ENCODE measurements around the gene SEMA4G. TPM values are rescaled to one million over a fixed set of nuclear protein-coding genes. Genes with fewer than 3 reads are reported as not detected.

The SEMA4G gene
- total RNA-seq, 1 donor from 2014 or later = 20.0 TPM

- H3K4me3 Mint-ChIP-seq = no peak overlapping the region
- no peak for DNase-seq (ENCODE audit: low spot score in 2 of 2, unreplicated experiment in 2 of 2)
- peaks cover 24% of the 10 kb centered on the region for H3K4me1 Mint-ChIP-seq
- H3K36me3 Mint-ChIP-seq = no peaks in the 10 kb centered on the region
- H3K27ac Mint-ChIP-seq = no peak overlapping the region
- TF ChIP-seq CTCF (IDR thresholded peaks at IDR 0.05; ENCODE audit: unreplicated experiment) = no peak
- peaks cover 14% of the 10 kb centered on the region for H3K27me3 Mint-ChIP-seq (ENCODE audit: low read depth)
- H3K9me3 Mint-ChIP-seq = no peaks in the 10 kb centered on the region
These were observed 42.5 kb downstream of the SEMA4G start for GRCh38 chr10:101011517-101012423.

GRCh38 chr10:101012525-101013364 is 43.4 kb downstream of the SEMA4G start:
- H3K9me3 Mint-ChIP-seq = no peaks in the 10 kb centered on the region
- H3K4me1 Mint-ChIP-seq = peaks cover 24% of the 10 kb centered on the region
- peak overlapping the region; percentile 30 for H3K27ac Mint-ChIP-seq
- peaks cover 23% of the 10 kb centered on the region for H3K27me3 Mint-ChIP-seq (ENCODE audit: low read depth)
- DNase-seq (ENCODE audit: low spot score in 2 of 2, unreplicated experiment in 2 of 2) = peak; percentile 65 to 88
- H3K4me3 Mint-ChIP-seq = no peak overlapping the region
- H3K36me3 Mint-ChIP-seq = no peaks in the 10 kb centered on the region
- TF ChIP-seq CTCF (IDR thresholded peaks at IDR 0.05; ENCODE audit: unreplicated experiment) = peak; percentile 84

DNA sequence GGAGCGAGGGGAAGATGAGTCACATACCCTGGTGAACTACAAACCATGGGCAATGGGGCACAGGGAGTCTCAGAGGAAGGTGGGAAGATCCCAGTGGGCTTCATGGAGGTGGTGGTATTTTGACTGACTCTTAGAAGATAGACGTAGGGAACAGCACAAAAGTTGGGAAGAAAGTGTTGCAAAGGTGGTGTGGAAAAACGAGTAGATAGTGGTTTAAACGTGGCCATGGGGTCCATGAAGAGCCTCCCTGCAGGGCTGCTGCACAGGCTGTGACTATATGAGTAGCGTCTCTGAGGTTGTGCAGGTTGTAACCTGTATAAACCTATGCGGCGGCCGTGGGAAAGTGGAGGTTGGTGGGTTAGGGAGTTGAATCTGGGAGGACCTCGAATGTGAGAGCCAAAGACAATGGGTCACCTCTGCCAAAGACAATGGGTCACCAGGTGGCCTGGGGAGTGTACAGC is 44.1 kb downstream of the SEMA4G start:
- Mint-ChIP-seq H3K36me3 (no peaks in the 10 kb centered on the region), H3K4me3 (no peak overlapping the region), H3K27me3 (ENCODE audit: low read depth) (peaks cover 29% of the 10 kb centered on the region)

DNA sequence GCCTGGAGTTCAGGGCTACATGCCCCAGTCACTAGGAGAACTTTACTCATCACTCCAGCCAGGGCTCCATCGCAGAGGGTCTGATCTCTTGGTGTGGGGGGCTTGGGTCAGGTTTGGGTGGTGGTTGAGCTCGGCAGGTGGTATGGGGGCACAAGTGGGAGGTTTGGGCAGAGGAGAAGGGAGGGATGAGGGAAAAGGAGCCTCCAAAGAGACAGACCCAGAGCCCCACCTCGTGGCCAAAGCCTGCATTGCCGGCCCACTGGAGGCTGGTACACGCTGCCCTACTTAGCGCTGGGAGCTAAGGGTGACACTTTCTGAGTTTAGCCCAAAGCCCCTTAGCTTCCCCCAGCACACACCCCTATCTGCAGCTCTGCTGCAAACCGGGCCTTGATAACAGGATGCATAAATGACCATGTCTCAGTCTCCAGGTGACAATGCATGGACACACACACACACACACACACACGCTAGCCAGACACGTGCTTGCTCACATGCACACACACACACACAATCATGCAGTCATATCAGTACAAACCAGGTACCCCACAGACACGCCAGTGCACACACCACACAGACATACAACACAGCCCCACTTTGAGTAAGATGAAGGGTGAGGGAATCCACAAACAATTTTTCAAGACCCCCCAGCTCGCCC is 45.1 kb downstream of the SEMA4G start:
- Mint-ChIP-seq H3K9me3 (no peaks in the 10 kb centered on the region), H3K36me3 (no peaks in the 10 kb centered on the region), H3K4me1 (peaks cover 22% of the 10 kb centered on the region), H3K27ac (no peak overlapping the region), H3K27me3 (ENCODE audit: low read depth) (peaks cover 36% of the 10 kb centered on the region), H3K4me3 (no peak overlapping the region)
- peak in 1 of 2 experiments; percentile 91 for DNase-seq (ENCODE audit: low spot score in 2 of 2, unreplicated experiment in 2 of 2)
- peak; percentile 70 for TF ChIP-seq CTCF (IDR thresholded peaks at IDR 0.05; ENCODE audit: unreplicated experiment)

More for the DNA sequence above, 44.1 kb downstream of the SEMA4G start:
- Mint-ChIP-seq H3K4me1 (peaks cover 23% of the 10 kb centered on the region), H3K9me3 (no peaks in the 10 kb centered on the region), H3K27ac (peak overlapping the region; percentile 28)
- no peak for DNase-seq (ENCODE audit: low spot score in 2 of 2, unreplicated experiment in 2 of 2)
- TF ChIP-seq CTCF (IDR thresholded peaks at IDR 0.05; ENCODE audit: unreplicated experiment) = no peak

GRCh38 chr10:101014966-101015581 is 45.8 kb downstream of the SEMA4G start:
- H3K4me1 Mint-ChIP-seq = peaks cover 22% of the 10 kb centered on the region
- no peak for TF ChIP-seq CTCF (IDR thresholded peaks at IDR 0.05; ENCODE audit: unreplicated experiment)
- no peaks in the 10 kb centered on the region for H3K36me3 Mint-ChIP-seq
- no peak overlapping the region for H3K27ac Mint-ChIP-seq
- no peak overlapping the region for H3K4me3 Mint-ChIP-seq
- no peak for DNase-seq (ENCODE audit: low spot score in 2 of 2, unreplicated experiment in 2 of 2)
- H3K9me3 Mint-ChIP-seq = no peaks in the 10 kb centered on the region
- H3K27me3 Mint-ChIP-seq (ENCODE audit: low read depth) = peaks cover 39% of the 10 kb centered on the region
